ENCODE data around the gene SLCO1B3. TPM values are rescaled to one million over a fixed set of nuclear protein-coding genes. Genes with fewer than 3 reads are reported as not detected.

The SLCO1B3 gene, protein sequence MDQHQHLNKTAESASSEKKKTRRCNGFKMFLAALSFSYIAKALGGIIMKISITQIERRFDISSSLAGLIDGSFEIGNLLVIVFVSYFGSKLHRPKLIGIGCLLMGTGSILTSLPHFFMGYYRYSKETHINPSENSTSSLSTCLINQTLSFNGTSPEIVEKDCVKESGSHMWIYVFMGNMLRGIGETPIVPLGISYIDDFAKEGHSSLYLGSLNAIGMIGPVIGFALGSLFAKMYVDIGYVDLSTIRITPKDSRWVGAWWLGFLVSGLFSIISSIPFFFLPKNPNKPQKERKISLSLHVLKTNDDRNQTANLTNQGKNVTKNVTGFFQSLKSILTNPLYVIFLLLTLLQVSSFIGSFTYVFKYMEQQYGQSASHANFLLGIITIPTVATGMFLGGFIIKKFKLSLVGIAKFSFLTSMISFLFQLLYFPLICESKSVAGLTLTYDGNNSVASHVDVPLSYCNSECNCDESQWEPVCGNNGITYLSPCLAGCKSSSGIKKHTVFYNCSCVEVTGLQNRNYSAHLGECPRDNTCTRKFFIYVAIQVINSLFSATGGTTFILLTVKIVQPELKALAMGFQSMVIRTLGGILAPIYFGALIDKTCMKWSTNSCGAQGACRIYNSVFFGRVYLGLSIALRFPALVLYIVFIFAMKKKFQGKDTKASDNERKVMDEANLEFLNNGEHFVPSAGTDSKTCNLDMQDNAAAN
- not detected in 2 replicates for total RNA-seq

DNA sequence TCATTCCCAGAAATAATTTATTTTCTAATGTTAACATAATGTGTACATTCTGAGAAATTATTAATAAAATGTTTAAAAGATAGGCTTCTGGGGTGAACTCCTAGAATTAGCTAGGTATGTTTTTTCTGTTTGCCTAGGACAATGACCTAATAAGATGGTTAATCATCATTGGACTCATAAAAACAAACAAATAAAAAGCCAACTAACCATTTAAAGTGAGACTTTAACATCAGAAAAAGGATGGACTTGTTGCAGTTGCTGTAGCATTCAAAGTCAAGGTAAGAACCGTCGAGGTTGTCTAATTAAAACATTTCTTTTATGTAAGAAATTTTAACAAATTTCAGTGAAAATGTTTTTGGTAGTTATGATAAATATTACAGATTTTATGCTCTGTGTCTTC, at the start of gene SLCO1B3:
TSS of gene SLCO1B3 (plus strand) at position 219 of the 400 bp plus-strand sequence. CDS start 5,034 bp downstream, outside the sequence.

Other genes with a start within 250 kb of the SLCO1B3 start
- not detected in 2 replicates for gene SLCO1C1, start 115.4 kb upstream of the SLCO1B3 start, total RNA-seq

Data from airway epithelial cell (primary cell).